HCT116 (cell line): ENCODE results near the gene DYNC2H1.

Experiments
- ELF1 ChIP-seq: IDR thresholded peaks from 2 replicates; pipeline ENCODE4 v1.6.1; 2012; ENCODE audit warnings: low read depth, borderline replicate concordance
- EZH2phosphoT487 ChIP-seq: fragments of 200-600 bp; IDR thresholded peaks from 2 replicates; pipeline ENCODE4 v1.6.1; 2018; ENCODE audit warnings: antibody characterized with exemption, borderline replicate concordance
- POLR2A ChIP-seq: IDR thresholded peaks from 2 replicates; pipeline ENCODE4 v1.7.0; 2011; ENCODE audit warnings: borderline replicate concordance; ENCODE audit not compliant: insufficient read depth, insufficient read length; ENCODE audit errors: extremely low read depth
- POLR2AphosphoS5 ChIP-seq: IDR thresholded peaks from 2 replicates; pipeline ENCODE4 v1.6.1; 2011; ENCODE audit warnings: mild to moderate bottlenecking, low read depth, low read length, moderate library complexity
- TCF7L2 ChIP-seq: IDR thresholded peaks from 2 replicates; pipeline ENCODE4 v1.7.0; 2011; ENCODE audit warnings: borderline replicate concordance, inconsistent platforms; ENCODE audit not compliant: insufficient read depth, insufficient read length; ENCODE audit errors: extremely low read depth
- TF ChIP-seq, protein P1 (sequence below), 3 experiments: fragments of 200-600 bp in 1 of 3; sonication (generic) in 1 of 3; IDR thresholded peaks in 2 of 3; conservative IDR thresholded peaks in 1 of 3; 2 replicates each; pipeline ENCODE4 v1.5.1; 2012 to 2017; ENCODE audit warnings: low read depth in 2 of 3, low read length in 2 of 3, antibody characterized with exemption in 1 of 3, borderline replicate concordance in 1 of 3, control low read depth in 1 of 3, mild to moderate bottlenecking in 1 of 3, mixed read lengths in 1 of 3, mixed run types in 1 of 3, moderate library complexity in 1 of 3; ENCODE audit not compliant: insufficient read depth in 1 of 3

DNA sequence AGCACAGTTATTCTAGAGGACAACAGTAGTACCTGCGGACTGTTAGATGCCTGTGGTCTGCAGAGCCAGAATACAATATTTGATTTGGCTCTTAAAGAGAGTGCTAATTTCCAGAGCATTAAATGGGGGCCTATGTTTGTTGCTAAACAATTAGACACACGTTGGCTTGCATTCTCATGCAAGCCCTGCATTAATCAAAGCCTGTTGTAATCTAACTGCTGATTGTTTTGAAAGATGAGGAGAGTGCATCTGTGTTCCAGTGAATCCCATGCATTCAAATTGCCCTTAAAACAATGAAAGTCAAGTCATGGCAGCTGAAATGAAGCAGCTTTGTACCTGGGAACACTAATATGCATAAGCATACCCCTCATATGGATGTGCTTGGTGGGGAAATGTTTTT lies 419.4 kb downstream of the DYNC2H1 start:
- TF ChIP-seq, protein P1, sequence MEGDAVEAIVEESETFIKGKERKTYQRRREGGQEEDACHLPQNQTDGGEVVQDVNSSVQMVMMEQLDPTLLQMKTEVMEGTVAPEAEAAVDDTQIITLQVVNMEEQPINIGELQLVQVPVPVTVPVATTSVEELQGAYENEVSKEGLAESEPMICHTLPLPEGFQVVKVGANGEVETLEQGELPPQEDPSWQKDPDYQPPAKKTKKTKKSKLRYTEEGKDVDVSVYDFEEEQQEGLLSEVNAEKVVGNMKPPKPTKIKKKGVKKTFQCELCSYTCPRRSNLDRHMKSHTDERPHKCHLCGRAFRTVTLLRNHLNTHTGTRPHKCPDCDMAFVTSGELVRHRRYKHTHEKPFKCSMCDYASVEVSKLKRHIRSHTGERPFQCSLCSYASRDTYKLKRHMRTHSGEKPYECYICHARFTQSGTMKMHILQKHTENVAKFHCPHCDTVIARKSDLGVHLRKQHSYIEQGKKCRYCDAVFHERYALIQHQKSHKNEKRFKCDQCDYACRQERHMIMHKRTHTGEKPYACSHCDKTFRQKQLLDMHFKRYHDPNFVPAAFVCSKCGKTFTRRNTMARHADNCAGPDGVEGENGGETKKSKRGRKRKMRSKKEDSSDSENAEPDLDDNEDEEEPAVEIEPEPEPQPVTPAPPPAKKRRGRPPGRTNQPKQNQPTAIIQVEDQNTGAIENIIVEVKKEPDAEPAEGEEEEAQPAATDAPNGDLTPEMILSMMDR (IDR thresholded peaks at IDR 0.05 in 2 of 3, conservative IDR thresholded peaks at IDR 0.05 in 1 of 3; ENCODE audit: borderline replicate concordance in 1 of 3, insufficient read depth in 1 of 3, low read depth in 2 of 3, low read length in 2 of 3) = no peak
- TF ChIP-seq TCF7L2 (no peak), EZH2phosphoT487 (no peak), ELF1 (no peak), POLR2A (no peak), POLR2AphosphoS5 (no peak)
